Measurements from ENCODE around the gene PUS10. TPM values are rescaled to one million over a fixed set of nuclear protein-coding genes. Genes with fewer than 3 reads are reported as not detected.

Gene PUS10, protein sequence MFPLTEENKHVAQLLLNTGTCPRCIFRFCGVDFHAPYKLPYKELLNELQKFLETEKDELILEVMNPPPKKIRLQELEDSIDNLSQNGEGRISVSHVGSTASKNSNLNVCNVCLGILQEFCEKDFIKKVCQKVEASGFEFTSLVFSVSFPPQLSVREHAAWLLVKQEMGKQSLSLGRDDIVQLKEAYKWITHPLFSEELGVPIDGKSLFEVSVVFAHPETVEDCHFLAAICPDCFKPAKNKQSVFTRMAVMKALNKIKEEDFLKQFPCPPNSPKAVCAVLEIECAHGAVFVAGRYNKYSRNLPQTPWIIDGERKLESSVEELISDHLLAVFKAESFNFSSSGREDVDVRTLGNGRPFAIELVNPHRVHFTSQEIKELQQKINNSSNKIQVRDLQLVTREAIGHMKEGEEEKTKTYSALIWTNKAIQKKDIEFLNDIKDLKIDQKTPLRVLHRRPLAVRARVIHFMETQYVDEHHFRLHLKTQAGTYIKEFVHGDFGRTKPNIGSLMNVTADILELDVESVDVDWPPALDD
- 5.2 and 6.0 TPM in 2 replicates for total RNA-seq

GRCh38 chr2:61017556-61018317 is at the start of gene PUS10, which contains the start of gene PEX13:
Gene PUS10, minus strand, starts transcription at chr2:61018255. Its CDS starts 6,365 bp downstream, at chr2:61011890.
Gene PEX13, plus strand, starts transcription at chr2:61017720. Its CDS starts 40 bp downstream, at chr2:61017760.

DNA sequence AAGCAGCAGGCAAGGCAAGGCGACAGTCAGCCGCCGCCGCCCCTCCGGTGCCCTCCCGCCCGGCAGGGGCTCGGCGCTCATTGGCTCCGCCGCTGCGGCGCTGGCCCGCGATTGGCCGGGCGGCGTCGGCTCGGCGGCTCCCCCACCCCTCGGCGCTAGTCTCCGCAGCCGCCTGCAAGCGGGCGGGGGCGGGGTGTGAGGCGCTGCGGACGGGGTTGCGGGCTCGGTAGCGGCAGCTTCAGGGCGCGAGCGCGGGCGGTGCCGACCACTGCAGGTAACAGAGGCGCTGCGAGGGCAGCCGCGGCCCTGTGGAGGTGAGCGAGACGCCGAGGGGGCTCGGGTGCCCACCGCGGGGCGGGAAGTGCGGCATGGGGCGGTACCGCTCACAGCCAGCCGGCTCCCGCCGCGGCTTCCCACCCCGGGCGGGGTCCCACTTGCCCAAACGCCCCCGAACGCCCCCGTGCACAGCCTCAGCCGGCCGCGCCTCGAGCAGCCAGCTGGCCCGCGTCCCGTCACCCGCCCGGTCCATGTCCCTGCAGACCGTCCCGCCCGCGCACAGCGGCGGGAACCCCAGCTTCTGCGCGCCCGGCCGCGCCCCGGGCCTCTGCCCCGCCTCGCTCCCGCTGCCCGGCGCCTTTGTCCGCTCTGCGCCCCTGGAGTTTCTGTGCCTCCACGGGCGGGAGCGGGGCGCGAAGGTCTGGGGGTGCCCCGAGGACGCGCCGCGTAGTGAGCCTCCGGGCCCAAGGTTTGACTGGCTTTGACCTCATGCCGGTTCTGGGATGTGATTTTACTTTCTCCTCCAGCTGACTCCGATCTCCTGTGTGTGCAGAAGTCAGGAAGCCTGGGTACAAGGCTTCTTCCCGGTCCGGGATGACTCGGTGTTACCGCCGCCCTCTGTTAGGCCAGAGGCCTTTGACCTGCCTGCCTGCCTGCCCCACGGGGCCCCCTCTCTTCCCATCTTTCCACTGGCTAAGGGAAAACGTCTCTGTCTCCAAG is 48.0 kb upstream of the PUS10 start, which contains the start of gene SANBR:
SANBR (plus strand) TSS at position 158 of the 996 bp plus-strand sequence. CDS start 4,480 bp downstream, outside the sequence.

Other genes with a start within 250 kb of the PUS10 start
- gene REL, start 136.7 kb downstream of the PUS10 start, total RNA-seq: 1.7 and 2.7 TPM in 2 replicates
- gene PEX13, start 535 bp downstream of the PUS10 start, total RNA-seq: 13.9 and 20.2 TPM in 2 replicates
- gene SANBR, start 47.6 kb upstream of the PUS10 start, total RNA-seq: 11.7 and 17.9 TPM in 2 replicates
- 28.1 and 30.9 TPM in 2 replicates for gene C2orf74, start 143.9 kb upstream of the PUS10 start, total RNA-seq